ENCODE data around the gene CBX7.

The CBX7 gene

GRCh38 chr22:39184586-39185577 is 32.4 kb upstream of the CBX7 start:
- in situ Hi-C loops (cut with HindIII; ENCODE audit: low pct_ligation_motif_present, low sequenced_read_pairs), result no loop called here
- Histone ChIP-seq H3K4me3 (ENCODE audit: low read depth, low read length) (no peak overlapping the region), H3K27me3 (replicated peaks) (no peaks in the 10 kb centered on the region), H3K27ac (peak overlapping the region; percentile 38), H3K36me3 (replicated peaks) (no peaks in the 10 kb centered on the region)
- TF ChIP-seq CTCF (IDR thresholded peaks at IDR 0.05; ENCODE audit: low read depth, low read length, missing control alignments), result no peak
- DNase-seq, result no peak

DNA sequence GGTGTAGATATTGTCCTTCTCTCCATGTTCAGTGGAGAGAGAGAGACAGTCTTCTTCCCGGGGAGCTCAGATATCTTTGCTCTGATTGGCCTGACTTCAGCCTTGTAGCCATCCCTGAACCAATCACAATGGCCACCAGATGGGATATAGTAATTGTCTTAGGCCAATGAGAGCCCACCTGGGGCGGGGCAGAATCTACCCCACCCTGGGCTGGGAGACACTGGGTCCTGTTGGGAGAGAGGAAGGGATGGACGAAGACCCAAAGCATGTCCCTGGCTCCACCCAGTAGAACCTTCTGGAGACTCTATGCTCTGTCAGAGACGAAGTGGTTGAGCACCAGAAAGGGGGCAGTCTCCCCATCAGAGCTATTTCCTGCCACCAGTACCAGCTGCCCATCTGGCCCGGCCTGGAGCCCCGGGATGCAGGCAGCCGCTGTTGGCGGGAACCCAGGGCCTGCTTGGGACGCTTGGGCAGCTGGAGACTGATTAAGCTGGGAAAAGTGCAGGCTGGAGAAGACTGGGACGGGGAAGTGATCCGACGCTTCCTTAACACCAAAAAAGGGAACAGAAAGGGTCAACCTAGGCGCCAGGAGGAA is 31.6 kb upstream of the CBX7 start:
- Histone ChIP-seq H3K4me3 (ENCODE audit: low read depth, low read length) (no peak overlapping the region), H3K36me3 (replicated peaks) (no peaks in the 10 kb centered on the region), H3K27me3 (replicated peaks) (no peaks in the 10 kb centered on the region), H3K27ac (peak overlapping the region; percentile 38)
- TF ChIP-seq CTCF (IDR thresholded peaks at IDR 0.05; ENCODE audit: low read depth, low read length, missing control alignments), result no peak
- DNase-seq, result peak; percentile 81
- in situ Hi-C loops (cut with HindIII; ENCODE audit: low pct_ligation_motif_present, low sequenced_read_pairs), result no loop called here

- no peaks in the 10 kb centered on the region for H3K36me3 ChIP-seq (replicated peaks)
- H3K27ac ChIP-seq, result no peak overlapping the region
- H3K27me3 ChIP-seq (replicated peaks), result no peaks in the 10 kb centered on the region
- no peak for DNase-seq
- no peak for TF ChIP-seq CTCF (IDR thresholded peaks at IDR 0.05; ENCODE audit: low read depth, low read length, missing control alignments)
- in situ Hi-C loops (cut with HindIII; ENCODE audit: low pct_ligation_motif_present, low sequenced_read_pairs), result no loop called here
- H3K4me3 ChIP-seq (ENCODE audit: low read depth, low read length), result no peak overlapping the region
These were observed 30.1 kb upstream of the CBX7 start for GRCh38 chr22:39182478-39183030.

- Histone ChIP-seq H3K36me3 (replicated peaks) (no peaks in the 10 kb centered on the region), H3K27me3 (replicated peaks) (no peaks in the 10 kb centered on the region), H3K27ac (no peak overlapping the region), H3K4me3 (ENCODE audit: low read depth, low read length) (no peak overlapping the region)
- TF ChIP-seq CTCF (IDR thresholded peaks at IDR 0.05; ENCODE audit: low read depth, low read length, missing control alignments), result no peak
- DNase-seq, result no peak
- in situ Hi-C loops (cut with HindIII; ENCODE audit: low pct_ligation_motif_present, low sequenced_read_pairs), result no loop called here
These were observed 29.3 kb upstream of the CBX7 start for GRCh38 chr22:39181778-39182177.

GRCh38 chr22:39181356-39181755 is 28.9 kb upstream of the CBX7 start:
- no peaks in the 10 kb centered on the region for H3K27me3 ChIP-seq (replicated peaks)
- in situ Hi-C loops (cut with HindIII; ENCODE audit: low pct_ligation_motif_present, low sequenced_read_pairs), result no loop called here
- no peaks in the 10 kb centered on the region for H3K36me3 ChIP-seq (replicated peaks)
- no peak overlapping the region for H3K4me3 ChIP-seq (ENCODE audit: low read depth, low read length)
- no peak overlapping the region for H3K27ac ChIP-seq
- TF ChIP-seq CTCF (IDR thresholded peaks at IDR 0.05; ENCODE audit: low read depth, low read length, missing control alignments), result no peak
- DNase-seq, result no peak

All from brain microvascular endothelial cell (primary cell).